Superior temporal gyrus (tissue), 1 donor: ENCODE results near the gene DPF3.

Experiments used
- DNase-seq: peaks from one replicate; pipeline ENCODE4 v3.0.0-alpha.2; 2016; ENCODE audit errors: extremely low spot score

The DPF3 gene

DNA sequence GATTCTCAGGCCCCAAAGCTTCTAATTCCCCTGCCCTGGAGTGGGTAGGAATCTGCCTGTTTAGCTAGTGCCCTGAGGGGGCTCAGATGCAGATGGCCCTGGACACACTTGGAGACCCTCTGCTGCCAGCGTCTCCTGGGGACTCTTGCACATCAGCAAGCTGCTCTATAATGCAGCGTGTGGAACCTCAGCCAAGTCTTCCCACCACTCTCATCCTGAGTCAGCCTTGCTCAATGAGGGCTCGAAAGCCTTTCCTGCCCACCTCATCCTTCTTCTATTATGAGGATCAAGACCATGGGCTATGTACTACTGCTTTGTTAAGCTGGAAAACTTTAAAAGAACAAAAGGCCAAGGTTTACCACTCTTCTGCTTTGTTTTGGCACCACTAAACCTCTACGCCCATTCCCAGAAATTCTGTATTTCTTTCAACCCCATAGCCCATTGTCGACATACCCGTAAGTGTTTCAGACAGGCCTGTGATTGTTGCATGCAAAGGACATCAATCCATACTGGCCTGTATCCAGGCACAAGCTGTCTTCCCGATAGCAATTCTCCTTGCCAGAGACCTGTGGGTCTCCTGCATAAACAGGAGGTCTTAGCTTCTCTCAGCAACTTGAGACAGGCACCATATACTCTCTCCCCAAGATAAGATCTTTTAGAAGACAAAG lies 246.9 kb downstream of the DPF3 start:
- peak; percentile 15 for DNase-seq

DNA sequence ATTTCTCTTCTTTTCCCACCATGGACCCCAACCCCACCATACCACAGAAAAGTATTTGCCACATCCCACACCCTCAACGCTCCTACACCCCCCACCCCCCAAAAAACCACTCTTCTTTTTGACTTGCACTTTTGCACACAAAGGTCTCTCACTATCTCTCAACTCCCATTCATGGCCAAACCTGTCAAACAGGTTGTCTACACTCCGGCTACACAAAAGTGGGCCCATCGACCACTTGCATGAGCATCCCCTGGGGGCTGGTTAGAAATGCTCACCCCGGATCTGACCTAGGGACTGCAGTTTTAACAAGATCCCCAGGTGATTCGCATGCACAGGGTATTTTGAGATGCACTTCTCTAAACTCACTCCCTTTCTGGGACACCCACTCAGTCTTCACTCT lies 248.2 kb downstream of the DPF3 start:
- no peak for DNase-seq

DNA sequence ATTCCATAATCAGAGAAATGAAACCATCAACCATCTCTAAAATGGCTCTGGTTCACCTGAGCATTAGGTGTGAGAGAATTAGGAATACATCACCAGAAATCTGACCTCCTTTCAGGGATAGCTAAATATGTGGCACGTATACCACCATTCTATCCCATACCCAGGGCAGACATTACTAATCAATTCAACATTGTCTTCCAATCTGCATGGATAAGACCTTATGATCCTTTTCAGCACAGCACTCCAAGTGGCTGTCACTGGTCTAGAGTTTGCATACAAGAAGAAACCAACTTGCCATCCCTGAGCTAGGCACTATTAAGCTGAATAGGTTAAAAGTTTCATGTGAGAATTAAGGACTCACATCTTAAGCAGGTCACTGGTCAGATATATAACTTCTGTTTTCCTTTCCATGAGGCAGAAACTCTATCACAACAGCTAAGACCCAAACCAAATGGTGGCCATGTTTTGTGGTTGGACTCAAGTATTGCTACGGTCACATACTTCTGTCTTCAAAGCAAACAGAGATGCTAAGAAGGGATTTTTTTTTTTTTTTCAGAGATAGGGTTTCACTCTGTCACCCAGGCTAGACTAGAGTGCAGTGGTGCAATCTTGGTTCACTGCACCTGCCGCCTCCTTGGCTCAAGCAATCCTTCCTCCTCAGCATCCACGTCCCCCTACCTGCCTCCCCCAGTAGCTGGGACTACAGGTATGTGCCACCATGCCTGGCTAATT lies 249.0 kb downstream of the DPF3 start:
- no peak for DNase-seq

DNA sequence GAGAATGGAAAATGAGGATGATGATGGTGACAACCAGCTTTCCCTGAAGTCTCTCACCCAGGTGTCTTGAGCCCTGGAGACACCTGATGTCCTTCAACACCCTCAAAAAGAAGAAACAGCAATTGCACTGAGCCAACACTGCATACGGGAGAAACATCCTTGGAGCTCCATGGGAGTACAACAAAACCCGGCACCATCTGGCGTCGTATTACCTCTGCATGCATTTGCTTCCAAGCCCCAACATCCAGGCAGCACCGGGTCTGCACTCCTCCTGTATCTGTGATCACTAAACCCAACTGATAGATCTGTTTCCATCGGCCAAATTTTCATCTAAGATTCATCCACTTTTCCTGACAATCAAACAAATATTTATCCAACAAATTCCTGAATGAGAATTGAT lies 249.9 kb downstream of the DPF3 start:
- peak; percentile 44 for DNase-seq

DNA sequence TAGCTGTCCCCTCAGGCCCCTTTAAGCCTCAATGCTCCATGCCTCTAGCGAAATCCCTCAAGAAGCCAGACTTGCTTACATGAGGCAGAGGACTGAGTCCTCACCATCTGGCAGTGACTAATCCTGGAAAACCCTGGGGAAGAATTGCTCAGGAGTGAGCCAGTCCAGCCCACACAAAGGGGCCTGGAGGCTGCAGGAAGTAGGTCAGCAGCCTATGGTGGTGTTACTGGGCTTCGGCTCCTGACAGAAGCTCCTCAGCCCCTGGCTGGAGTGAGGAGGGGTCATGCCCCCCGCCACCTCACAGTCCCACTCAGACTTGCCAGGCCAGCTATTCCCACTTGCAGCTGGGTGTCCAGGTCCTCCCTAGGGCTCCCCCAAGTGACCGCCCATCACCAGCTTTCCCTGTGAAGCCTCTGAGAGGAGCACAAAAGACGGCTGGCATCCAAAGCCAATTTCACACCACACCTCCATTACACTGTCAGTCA lies 250.5 kb downstream of the DPF3 start:
- DNase-seq = peak; percentile 56

DNA sequence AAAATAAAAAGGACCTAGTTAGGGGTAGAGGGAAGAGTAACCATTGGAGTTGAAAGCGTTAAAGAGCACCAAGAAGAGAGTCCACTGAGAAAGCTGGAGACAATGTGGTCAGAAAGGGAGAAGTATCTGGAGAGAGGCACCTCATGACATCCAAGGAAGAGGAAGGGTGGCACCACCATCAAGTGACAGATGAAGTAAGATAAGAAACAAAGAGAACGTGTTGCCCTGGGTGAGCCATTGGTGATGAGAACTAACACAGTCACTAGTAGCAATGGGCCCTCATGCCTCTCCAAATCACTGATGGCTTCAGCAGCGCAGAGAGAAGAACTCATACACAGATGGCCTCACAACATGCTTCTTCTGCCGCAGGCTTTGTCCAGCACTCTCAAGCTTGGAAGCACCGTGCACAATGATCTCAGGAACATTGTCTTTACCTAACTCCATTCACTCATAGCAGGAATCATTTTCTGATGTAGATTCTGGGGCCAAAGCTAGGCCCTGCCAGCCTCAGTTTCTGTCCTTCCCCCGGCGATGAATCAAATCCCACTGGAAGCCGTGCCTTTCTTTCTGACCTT lies 252.9 kb downstream of the DPF3 start:
- no peak for DNase-seq

DNA sequence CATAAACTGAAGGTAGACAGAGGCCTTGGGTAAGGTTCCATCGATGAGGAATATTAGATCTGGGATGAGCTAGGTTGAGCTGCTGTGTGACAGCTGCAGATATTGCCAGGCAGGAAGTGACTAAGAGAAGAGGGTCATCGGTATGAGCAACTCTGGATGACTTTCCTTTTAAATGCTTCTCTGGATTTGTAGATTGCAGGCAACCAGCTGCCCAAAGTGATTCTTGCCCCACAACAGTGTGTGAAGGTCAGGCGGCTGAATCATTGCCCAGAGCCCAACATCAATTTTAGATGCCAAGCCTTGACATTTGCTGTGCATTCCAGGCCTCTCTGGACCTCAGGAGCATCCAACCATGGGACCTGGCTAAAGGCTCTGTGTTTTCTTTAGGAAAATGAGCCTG lies 255.9 kb downstream of the DPF3 start:
- no peak for DNase-seq

DNA sequence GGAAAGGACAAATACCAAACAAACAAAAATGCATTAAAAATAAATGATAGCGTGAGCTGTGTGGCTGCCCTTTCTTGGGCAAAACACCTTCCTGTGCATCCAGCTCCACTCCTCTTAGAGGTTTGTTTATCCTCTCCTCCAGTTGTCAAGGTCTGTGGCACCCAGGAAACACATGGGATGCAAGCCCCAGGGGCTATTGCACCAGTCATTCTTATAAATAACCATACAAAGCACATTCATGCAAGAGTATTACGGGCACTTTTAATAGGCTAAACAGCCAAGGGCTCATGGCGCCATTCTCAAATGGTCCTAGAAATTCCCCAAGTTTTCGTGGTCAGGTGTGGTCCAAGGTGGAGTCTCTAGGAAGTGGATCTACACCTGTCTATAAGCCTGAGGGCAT lies 257.0 kb downstream of the DPF3 start:
- DNase-seq = no peak

DNA sequence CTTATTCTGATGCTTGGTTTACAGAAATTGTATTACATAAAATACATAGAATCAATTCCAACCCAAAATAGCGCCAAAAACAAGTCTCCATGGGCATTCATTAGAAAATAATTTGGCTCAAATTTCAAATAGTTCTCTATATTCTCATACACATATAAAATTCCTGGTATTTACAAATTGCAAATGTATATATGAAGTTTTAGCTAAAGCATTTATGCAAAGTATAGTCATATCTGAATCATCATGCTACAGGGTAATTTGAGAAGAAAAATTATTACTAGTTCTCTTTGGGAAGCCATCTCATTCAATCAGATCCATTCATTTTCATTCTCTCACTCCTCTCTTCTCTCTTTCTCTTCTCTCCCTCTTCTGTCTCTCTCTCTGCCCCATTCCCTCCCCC lies 257.8 kb downstream of the DPF3 start:
- no peak for DNase-seq

DNA sequence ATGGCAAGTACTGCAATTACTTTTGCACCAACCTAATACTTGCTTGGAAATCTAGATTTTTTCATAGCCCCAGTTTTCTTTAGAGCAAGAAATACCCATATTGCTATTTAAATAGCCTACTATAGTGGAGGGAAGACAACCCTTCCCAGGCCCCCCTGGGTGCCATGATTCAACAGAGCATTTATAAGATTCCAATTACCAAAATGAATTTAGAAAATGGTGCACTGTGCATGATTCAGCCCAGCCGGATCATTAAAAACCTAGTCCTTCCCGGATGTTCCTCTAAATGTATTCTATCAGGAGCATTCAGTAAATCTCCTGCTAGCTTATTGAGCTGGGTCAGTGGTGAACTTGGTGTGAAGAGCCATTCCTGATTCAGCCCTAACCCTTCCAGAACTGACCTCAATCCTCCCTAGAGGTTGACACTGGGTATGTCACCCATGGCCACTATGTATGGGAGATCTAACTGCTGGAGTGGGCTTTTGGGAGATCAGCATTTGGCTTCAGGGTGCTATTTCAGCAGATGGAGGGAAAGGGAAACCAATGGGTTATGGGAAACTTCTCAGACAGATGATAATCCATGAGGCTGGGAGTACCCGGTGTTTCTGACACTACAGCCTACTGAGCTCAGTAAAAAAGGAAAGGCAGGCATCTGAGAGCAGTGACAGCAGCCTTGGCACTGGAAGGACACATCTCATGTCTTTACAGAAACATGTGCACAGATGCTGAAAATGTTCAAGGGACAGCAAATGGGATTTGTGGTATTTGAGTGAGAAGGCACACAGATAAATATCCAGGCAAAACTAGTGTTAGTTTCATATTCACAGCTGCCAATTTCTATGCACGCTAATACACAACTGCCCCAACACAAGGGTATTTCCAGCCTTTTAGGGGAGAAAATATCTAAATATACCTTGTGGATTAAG lies 258.9 kb downstream of the DPF3 start:
- no peak for DNase-seq

DNA sequence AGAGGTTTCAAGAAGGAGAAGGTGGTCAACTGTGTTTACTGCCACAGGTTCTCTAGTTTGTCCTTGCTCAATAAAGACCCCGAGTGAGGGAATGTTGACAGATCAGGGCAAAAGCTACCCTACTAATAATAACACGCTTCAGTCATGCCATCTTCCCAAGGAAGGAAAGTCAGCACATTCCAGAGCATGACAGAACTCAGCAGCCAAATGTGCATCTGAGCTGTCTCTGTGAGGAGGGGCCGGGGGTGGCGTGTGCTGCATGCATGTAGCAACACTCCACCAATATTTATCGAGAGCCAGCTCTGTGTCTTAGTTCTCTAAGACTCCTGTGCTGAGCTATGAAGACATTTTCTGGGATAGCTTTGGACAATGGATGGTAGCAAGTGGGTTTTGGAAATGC lies 260.4 kb downstream of the DPF3 start:
- DNase-seq = no peak

DNA sequence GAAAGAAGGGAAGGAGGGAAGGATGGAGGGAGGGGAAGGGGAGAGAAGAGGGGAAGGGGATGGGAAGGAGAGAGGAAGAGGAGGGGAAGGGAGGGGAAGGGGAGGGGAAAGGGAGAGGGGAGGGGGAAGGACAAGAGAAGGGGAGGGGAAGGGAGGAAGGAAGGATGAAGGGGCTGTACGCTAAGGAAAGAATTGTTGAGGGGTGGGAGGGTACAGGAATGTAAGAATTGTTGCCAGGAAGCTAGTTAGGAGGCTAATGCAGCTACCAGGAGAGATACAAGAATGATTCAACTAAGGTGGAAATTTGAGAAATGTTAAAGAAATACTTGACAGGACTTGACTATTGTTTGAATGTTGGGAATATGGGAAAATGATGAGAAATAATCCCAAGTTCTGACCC lies 261.2 kb downstream of the DPF3 start:
- no peak for DNase-seq

DNA sequence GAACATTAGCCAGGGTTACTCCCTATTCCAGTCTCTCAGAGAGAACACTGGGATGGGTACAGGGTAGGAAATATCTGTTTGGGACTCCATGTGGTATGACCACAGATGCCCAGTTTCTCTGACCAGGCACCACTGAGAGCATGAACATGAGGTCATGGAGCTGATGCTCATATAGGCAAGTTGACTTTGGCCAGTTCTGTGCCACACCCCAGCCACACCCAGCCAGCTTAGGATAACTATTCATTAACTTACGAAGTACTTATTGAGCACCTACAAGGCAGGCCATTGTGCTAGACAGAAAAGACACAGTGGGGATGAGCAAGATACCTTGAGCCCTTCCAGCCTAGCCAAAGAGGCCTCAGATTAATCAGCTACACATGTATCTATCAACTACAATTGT lies 262.5 kb downstream of the DPF3 start:
- DNase-seq = no peak

DNA sequence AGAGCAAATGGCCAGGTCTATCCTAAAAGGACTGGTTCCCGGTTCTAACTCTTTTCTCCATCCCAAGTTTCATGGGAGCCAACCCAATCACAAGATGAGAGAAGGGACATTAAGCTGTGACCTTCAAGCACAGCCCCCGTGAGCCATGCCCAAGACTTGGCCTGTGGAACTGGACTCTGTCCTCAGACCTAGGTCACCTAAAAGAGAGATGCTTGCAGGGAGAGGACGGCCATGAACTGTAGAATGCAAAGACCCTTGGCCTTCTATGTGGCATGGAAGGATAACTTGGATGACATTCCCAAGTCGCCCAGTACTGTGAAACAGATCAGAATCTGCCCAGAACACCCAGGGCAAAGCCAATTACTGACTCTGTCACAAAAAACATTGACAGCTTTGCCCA lies 263.5 kb downstream of the DPF3 start:
- no peak for DNase-seq

DNA sequence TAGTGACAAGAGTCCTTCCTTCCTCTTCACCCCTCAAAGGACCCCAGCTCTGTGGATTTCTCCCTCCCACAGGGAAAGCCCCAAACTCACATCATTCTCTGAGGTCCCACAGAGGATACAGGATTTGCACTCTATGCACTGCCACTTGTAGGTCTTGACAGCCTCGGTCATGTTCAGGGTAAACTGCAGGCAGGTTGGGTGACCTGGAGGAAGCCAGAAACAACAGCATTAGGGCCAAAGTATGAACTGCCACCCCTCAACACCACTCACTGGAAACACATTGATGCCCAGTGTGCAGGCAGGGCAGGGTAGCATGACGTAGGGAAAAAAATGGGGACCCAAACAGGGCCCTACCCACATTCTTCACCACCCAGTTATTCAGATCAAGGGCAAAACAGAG lies 264.4 kb downstream of the DPF3 start:
- DNase-seq = no peak

DNA sequence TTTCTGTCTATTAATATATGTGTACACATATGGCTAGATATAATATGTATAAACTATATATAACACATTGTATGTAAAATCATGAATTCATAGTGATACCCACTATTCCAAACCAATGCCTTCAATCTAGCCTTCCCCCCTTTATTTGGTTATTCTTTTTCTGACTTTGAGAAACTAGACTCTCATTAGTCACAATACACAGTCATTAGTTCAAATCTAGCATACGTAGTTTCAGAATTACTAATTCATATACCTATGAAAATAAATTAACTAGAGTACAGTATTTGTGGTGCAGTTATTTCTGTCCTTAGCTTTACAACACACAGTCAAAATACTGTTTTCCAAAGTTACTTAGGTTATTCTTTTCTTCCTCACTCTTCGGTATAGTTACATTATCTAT lies 268.2 kb downstream of the DPF3 start:
- DNase-seq = no peak

DNA sequence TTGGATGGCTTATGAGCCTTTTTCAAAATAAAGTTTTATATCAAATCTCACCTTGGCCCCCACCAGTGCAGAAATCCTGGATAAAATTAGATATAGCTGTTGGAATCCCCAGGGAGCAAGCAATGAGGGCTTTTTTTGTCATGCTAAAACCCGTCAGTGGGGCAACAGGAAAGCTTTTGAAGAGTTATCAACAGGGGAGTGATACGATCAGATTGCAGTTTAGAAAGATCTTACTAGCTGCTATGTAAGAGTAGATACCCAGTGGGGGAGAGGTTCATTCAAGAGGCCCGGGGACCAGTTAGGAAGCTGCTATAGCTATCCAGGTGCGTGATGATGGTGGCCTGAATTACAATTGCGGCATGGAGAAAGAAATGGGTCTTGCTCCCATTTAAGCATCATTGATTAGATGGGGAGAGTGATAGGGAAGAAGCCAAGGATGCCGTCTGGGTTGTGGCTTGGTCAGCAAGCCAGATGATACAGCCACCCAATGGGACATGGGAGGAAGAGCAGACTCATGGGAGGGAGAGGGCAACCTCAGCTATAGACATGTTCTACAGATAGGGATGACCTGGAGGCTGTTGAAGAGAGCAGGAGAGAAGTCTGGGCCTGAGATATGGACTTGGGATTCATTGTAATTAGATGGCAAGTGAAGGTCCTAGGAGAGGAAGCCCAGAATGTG lies 272.4 kb downstream of the DPF3 start:
- DNase-seq = no peak

DNA sequence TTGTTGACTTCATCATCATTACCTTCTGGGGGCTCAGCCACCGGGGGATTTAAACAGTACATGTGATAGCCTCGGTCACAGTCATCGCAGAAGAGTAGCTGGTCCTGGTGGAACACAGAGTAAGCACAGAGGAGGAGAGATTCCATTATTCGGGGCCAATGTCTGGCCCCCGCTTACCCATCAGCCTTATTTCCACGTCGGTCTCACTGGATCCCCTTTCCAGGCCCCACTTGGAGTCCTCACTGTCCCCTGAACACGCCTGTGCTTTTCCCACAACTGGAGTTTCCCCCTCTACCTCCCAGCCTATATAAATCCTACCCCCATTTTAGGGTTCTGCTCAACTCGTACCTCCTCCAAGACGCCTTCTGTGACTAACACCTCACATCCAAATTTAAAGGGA lies 274.0 kb downstream of the DPF3 start:
- DNase-seq = no peak

DNA sequence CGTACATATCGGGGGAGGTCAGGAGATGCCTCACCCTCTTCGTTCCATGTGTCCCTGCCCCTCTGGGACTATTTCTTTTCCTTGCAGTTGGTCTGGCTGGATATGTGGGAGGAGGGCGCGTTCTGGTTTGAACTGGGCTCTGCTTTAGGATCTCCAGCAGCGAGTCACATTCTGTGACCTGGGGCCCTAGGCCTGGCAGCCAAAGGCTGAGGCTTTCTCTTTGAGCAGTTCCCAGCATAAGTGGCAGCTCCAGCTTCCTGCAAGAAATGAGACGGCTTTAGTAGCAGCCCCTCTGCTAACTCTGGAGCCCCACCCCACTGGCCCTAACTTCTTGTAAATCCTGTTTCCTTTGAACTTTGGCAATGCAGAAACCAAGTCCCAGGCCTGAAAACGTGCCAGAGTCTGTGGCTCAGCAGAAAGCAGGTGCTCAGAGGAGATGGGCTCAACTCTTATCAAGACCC lies 274.8 kb downstream of the DPF3 start:
- no peak for DNase-seq

DNA sequence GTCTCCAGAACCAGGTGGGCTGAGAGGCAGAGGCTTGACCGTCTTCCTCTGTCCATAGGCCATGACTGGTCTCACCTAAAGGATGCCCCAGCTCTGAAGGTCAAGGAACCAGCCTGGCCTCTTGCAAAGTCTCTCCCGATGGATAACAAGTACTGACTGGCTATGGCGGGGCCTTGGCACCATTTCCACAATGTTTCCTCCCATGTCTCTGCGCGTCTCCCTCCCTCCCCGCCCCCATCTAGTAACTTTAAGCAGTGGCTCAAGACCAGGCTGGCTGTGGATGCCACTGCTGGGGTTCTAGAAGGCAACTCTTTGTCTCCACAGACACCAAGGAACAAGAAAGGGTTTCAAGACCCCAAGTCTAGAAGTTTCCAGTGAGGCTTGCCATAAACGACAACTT lies 275.5 kb downstream of the DPF3 start:
- no peak for DNase-seq

DNA sequence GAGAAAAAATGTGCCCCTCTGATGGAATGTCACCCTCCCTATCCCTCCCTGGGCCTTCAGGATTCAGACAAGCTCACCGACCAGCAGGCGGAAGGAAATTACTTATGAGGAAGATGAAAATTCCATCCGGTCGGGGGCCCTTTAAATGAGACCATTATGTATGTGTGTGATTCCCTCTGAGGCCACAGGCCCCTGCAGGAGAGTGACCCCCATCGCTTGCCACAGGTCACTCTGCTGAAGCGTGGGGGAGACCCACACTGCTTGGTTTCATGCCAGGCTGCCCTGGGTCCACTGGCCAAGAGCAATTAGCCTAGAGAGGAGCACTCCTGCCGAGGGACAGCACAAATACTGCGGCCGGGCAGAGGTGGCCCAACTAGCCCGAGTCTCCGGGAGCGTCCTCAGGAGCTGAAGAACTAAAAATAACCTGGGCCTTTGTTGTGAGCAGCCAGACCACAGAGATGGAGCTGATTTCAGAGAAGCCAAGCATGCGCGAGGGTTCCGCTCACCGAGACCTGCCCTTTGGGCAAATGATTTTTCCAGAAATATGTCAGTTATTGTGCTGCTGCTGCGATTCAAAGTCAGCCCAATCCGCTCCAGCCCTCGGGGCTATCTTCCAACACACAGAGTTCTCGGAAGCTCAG lies 276.4 kb downstream of the DPF3 start:
- no peak for DNase-seq
